HS-27A (cell line): ENCODE data around the gene PXMP4.

ENCODE experiments used
- DNase-seq: peaks from one replicate; pipeline ENCODE4 v3.0.0-alpha.2; 2012; ENCODE audit warnings: low read depth, missing footprints

PXMP4 gene

GRCh38 chr20:33654680-33655161 lies 65.4 kb downstream of the PXMP4 start:
- no peak for DNase-seq

DNA sequence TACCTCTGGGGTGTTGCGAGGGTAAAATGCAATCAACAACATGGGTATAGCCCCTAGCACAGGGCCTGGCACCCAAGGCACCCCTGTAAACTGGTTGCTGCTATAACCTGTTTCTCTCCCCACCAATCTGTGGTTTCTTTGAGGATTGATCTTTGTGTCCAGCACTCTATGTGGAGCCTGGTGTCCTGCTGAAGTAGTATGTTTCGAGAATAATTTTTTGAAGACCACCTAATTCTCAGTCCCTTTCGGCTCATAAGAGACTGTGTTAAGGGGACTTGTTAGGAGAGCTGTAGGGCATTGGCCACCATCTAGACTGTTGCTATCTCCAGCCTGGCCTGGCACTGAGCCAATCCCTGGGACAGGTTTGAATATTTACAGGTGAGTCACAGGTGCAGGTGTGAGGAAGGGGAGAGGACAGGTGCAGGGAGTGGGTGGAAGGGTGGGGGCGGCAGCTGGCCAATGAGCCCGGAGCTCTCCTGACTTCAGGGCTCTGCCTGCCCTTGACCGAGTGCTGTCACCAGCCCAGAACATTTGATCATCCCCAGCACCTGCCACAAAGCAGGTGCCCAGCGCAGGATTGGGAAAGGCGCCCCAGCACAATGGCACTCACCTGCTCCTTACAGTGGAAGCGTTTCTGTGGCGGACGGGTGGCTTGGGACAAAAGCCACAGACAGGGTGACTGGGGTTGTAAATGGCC lies 66.1 kb downstream of the PXMP4 start:
- DNase-seq: no peak

GRCh38 chr20:33653218-33653899 lies 66.8 kb downstream of the PXMP4 start:
- no peak for DNase-seq
